ENCODE results near the gene ARHGDIB. TPM values are rescaled to one million over a fixed set of nuclear protein-coding genes. Genes with fewer than 3 reads are reported as not detected.

Gene ARHGDIB
- polyA plus RNA-seq, 4 donors: 44.5 to 64.5 (median 47.8) TPM

DNA sequence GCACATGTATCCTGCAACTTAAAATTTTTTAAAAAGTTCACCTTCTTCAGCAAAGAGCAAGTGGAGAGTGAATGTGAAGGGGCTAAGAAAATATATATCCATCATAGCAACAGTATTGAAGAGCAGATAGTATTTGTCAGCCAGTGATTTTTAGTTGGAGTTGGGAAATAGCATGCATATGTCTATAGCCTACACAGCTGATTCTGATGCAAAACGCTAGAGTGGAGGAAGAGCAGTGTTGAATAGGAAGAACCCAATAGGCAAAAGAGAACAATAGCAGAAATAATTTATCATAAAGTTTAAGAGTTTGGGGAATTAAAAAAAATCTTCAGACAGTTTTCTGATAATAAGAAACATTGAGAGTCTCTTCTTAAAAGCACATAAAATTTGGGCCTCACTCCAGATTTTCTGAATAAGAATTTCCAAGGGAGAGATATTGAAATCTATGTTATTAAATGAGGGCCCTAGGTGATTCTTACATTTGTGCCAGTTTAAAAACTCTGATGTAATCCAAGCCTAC lies 23.4 kb upstream of the ARHGDIB start:
- DNase-seq (ENCODE audit: low read depth in 4 of 4, low spot score in 2 of 4): no peak

DNA sequence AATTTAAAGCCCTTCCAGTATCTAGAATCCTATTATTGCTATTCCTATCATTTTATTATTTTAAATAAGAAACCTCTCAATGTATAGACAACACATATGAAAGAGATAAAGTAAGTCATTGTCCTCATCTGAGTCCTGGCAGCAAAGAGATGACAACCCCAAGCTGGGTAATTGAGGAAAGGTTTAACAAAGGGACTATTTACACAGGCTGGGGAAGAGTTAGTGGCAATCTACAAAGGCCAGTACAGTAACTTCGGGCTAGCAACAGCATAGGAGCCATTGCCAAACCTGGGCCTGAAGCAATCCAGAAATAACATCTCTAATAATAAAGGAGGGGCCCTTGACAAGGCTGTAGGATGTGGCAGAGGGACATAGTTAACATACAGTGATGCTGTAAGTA lies 22.6 kb upstream of the ARHGDIB start:
- no peak for DNase-seq (ENCODE audit: low read depth in 4 of 4, low spot score in 2 of 4)

DNA sequence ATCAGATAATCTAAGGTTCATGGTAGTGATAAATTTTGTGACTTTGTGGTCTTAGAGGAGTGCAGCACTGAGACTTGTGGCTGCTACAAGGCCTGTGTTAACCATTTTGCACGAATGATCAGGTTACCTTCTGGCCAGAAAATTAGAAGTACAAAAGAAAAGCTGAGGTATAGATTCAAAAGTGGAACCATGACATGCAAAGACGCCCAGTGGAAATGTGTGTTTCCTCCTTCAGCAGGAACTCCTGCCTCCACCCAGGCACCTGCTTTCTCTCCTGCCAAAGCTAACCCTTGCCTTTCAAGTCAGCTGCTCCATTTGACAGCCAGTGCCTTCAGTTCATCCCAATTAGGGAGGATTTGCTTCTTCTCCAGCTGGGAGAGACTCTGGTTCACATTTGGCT lies 21.6 kb upstream of the ARHGDIB start:
- no peak for DNase-seq (ENCODE audit: low read depth in 4 of 4, low spot score in 2 of 4)

DNA sequence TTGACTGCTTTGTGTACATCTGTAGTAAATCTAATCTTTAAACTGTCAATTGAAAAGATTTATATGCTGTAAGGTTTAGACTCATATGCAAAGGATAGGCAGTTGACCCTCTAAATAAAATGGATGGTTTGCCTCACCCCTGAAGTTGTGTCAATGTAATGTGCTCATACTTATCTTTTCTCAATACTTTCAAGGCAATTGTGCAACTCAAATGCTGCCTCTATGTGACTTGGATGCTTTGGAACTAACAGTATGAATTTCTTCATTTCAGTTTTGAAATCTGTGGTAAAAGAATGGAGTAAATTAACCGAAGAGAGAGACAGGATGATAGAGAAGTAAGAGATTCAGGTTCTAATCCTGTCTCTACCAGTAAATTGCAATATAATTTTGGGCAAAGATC lies 21.2 kb upstream of the ARHGDIB start:
- DNase-seq (ENCODE audit: low read depth in 4 of 4, low spot score in 2 of 4): no peak

DNA sequence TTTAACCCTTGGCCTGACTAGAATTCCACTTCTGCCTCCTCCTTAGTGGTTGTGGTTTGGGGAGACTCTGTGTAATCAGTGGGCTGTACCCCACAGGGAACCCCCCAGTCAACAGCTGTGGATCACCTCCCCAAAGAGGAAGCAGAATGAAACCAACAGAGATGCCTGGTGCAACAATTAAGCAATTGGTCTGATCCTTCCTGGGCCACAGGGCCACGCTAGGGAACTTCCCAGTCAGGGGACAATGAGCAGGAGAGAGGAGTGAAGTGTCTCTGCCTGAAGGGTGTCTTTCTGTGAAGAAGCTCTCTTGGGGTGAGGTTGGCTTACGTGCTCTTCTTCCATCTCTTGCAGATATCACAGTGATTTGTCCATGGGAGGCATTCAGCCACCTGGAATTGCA lies 19.6 kb upstream of the ARHGDIB start:
- DNase-seq (ENCODE audit: low read depth in 4 of 4, low spot score in 2 of 4): no peak

DNA sequence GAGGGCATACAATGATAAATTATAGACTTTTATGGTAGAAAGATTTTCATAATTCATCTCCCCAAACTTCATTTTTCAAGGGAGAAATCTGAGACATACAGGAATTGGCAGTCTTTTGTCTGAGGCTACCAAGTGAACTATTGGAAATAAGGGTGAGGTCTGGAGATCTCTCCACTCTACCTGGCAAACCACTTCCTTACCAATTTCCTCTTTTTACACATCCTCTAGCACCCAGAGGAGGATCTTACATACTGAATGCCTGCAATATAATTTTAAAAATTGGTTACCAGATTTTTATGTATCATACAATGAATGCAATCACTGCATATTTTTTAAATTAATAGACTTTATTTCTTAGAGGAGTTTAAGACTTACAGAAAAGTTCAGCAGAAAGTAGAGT lies 18.1 kb upstream of the ARHGDIB start:
- no peak for DNase-seq (ENCODE audit: low read depth in 4 of 4, low spot score in 2 of 4)

DNA sequence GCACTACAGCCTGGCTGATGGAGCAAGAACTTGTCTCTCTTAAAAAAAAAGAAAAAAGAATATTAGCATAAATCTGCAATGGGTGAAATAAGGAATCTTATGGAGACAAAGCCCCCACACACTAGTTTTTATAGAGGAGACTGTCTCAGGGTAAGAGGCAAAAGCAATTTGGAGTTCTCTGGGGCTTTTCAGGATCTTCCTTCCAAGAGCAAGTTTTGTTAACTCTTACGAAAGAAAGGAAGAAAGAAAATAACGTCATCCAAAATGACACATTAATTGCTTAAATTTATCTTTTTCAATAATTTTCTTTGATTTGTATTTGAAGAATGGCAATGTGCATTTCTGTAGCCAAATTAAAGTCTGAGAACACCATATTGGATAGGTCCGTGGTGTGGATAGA lies 15.3 kb upstream of the ARHGDIB start:
- DNase-seq (ENCODE audit: low read depth in 4 of 4, low spot score in 2 of 4): no peak

DNA sequence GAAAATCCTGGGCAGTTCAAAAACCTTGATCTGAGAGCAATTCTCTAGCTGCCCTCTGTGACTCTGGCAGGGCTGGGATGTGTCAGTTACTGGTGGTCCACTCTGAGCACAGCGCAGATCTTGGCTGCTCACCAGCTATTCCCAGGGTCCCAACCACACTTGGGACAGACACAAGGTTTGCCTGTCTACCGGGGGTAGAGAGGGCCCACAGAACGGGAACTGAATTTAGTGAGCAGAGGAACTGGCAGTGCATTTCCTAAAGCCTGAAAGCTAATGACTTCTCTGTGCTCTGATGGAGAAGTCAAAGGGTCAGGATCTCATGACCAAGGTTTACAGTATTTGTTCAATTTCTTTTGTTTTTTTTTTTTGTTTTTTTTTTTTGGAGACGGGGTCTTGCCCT lies 14.1 kb upstream of the ARHGDIB start:
- DNase-seq (ENCODE audit: low read depth in 4 of 4, low spot score in 2 of 4): no peak

DNA sequence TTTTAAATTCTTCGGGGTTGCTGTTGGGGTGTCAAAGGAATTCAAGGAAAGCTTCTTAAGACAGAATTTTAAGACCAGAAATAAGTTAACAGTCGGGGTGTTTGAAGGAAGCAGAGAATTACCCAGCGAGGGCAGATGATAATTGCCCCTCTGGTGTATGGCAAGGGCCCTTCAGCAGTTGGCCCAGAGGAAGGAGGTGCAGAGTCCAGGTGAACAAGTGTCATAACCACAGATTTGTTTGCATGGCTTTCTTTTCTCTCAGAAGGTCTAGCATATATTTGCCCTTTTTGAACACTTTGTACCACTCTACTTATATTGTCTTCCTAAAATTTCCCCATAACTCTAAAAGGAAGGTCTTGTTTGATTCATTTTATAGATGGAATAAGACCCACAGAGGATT lies 13.2 kb upstream of the ARHGDIB start:
- no peak for DNase-seq (ENCODE audit: low read depth in 4 of 4, low spot score in 2 of 4)

DNA sequence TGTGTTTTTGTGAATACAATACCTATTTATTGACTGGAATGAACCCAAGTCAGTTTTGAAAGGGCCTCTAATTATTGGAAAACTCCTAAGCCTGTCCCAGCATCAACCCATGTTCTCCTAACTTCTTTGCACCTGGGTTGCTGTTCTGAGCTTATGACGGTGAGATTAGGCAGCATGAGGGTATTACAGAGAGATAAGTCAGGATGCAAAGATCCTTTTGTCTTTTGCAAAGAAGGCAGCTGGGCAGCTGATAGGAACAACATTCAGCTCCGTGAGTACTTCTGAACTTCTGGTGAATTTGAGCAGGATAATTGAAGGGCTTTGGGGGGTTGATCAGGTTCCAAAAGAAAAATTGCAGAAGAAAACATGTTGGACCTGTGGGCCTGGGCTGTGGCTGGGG lies 11.4 kb upstream of the ARHGDIB start, which contains the start of gene PDE6H:
TSS of gene PDE6H (plus strand) at position 227 of the 400 bp plus-strand sequence. CDS start 4,971 bp downstream, outside the sequence.
- no peak for DNase-seq (ENCODE audit: low read depth in 4 of 4, low spot score in 2 of 4)

DNA sequence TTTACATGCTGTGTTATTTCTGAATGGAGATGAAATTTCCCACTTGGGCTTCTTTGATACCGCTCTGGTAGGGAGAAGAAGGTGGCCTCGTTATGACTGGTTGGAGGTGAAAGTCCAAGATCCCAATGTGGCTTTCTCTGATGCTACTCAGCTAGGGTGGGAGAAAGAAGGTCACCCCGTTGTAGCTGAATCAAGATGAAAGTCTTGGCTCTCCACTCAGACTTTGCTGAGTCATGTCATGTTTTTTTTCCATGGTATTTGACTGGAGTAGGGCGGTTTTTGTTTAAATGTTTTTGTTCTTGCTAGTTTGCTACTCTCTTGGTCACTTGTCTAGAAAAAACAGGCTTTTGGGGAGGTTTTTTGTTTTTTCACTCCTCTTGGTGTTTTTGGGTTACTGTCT lies 9.1 kb upstream of the ARHGDIB start:
- DNase-seq (ENCODE audit: low read depth in 4 of 4, low spot score in 2 of 4): no peak

DNA sequence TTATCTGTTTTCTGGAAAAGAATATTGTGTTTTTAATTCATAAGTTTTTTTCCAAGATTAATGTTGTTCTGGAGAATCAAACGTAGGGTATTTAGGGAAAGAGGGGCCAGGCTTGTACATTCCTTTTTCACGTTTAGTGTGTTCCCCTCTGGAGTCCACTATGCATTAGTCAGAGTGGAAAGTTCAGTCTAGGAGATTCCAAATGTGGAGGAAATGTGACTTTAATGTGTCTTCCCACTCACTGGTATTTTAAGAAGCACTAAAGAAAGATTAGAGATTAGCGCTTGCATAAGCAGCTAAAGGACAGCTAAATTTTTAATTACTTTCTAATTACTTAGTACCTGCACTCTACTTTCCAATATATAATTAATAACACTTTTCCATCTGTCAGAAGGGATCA lies 7.1 kb upstream of the ARHGDIB start:
- no peak for DNase-seq (ENCODE audit: low read depth in 4 of 4, low spot score in 2 of 4)

DNA sequence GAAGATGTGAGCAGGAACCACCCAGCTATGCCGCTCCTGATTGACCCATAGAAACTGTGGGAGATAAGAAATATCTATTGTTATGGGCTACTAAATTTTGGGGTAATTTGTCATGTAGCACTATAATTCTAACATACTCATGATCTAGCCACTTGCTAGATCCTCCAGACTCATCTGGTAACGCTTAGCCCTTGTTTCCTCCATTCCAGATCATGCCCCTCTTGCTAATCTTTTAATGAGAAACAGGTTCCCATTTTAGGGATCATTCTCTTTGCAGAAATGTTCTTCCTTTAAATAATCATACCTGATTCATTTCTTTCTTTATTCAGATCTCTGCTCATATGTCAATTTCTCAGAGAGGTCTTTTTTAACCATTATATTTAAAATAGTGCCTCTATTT lies 3.8 kb upstream of the ARHGDIB start:
- no peak for DNase-seq (ENCODE audit: low read depth in 4 of 4, low spot score in 2 of 4)

DNA sequence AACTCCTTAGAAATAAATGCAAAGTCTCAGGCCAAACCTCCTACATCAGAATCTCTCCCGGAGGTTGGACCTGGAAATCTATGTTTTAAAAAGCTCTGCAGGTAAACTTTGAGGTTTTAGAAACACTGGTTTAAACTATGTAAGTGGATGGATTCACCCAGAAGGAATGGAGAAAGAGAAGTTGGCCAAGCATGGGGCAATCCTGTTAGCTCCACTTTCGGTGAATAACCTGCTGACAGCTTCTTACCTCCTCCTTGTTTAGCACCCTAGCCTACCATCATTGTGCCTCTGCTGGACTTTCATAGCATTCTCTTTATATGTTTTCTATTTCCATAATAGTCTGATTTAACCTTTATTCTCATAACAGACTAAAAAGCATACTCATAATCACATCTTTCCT lies 3.0 kb upstream of the ARHGDIB start:
- DNase-seq (ENCODE audit: low read depth in 4 of 4, low spot score in 2 of 4): no peak

DNA sequence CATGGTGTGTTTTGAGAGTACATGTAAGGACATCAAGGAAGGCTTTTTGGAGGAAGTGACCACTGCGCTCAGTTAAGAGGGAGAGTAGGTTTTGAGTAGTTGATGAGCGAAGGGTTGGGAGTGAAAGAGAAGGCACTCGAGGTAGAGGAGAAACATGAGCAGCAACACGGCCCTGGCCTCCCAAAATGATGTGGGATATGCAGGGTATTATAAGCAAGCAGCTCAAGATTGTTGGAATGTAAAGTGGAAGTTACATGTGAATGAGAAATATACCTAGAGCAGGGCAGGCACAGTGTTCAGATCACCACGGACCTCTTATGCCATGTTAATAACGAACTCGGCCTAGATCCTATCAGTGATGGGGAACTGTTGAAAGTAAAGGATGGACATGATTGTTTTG lies 2.1 kb upstream of the ARHGDIB start:
- DNase-seq (ENCODE audit: low read depth in 4 of 4, low spot score in 2 of 4): no peak

DNA sequence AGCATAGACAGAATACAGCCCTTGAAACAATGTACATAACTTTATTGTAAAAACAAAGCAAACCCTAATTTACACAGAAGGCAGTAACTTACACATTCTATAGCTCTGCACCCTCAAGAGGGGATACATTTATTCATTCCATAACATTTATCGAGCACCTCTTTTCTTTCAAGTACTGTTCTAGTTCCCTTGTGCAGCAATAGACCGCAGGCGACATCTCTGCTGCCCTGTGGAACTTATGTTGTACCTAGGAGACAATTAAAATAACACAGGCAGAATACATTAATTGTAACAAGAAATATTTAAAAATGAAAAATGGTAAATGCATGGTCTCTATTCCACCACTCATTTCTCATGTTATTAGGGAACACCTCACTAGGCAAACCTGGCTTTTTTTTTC lies 1.4 kb upstream of the ARHGDIB start:
- no peak for DNase-seq (ENCODE audit: low read depth in 4 of 4, low spot score in 2 of 4)

DNA sequence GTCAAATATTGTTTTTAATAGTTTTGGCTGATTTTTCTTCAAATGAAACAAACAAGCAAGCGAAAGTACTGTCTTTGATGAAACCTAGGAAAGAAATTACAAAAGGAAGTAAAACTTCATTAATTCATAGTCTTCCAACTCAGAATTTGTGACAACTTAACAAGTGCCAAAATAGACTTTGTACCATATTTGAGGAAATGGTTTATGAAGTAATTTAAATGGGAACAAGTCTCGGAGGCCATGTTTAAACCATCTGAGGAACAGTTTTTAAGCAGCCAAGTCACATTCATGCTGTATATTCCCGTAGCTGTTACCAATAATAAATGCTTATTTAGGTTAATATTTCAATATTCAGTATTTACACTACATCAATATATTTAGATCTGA lies 745 bp upstream of the ARHGDIB start:
- DNase-seq (ENCODE audit: low read depth in 4 of 4, low spot score in 2 of 4): no peak

DNA sequence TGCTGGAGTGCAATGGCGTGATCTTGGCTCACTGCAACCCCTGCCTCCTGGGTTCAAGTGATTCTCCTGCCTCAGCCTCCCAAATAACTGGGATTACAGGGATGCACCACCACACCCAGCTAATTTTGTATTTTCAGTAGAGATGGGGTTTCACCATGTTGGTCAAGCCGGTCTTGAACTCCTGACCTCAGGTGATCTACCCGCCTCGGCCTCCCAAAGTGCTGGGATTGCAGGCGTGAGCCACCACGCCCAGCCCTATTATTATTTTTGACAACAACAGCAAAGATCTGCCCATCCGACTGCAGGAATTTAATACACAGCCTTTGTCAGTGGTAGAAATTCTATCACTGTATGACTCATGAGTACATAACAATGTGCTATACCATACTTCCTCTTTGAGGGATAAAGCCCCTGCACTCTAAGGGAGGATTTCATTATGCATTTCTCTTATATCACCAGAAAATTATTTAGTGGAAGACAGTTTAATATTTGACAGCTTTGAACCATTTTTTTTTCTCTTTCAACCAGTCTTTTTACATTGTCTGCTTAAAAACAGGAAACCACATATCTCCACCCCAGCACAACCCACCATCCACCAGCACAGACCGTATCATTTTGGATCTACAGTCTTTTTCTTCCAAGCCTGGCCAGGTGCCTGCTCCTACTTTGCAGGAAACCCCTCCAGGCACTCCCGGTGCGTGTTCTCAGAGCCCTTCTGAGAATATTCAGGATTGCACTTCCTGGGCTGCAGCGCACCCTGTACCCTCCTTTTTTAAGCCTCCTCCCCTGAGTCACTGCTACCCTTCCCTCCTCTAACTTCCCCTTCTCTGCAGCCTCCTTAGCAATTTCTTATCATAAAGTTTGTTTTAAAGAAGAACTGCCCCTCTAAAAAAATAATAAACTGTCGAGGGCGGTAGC lies 594 bp downstream of the ARHGDIB start:
- no peak for DNase-seq (ENCODE audit: low read depth in 4 of 4, low spot score in 2 of 4)

DNA sequence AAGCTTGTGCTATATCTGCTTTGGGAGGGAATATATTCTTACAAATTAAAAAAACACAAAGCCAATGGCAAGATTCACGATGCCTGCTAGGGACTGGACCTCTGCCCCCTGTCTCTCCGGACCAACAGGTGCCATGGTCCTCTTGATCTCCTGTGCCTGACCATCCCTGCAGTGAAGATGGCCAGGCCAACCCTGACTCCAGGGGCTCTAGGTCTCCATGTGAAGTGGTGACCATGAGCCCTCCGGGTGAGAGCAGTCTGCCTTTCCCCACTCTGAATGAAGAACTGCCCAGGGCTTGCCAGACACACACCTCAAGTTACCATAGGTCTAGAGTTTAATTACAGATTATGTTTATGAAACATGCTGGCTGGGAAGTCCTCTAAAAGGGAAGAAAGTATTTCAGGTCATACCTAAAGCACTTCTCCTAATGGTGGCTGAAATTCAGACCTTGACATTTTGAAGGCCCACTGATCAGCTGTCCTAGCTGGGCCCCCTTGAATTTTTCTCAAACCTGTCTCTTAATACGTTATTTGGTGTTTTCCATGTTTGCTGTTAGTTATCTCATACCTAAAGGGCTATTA lies 1.4 kb downstream of the ARHGDIB start:
- DNase-seq (ENCODE audit: low read depth in 4 of 4, low spot score in 2 of 4): no peak

DNA sequence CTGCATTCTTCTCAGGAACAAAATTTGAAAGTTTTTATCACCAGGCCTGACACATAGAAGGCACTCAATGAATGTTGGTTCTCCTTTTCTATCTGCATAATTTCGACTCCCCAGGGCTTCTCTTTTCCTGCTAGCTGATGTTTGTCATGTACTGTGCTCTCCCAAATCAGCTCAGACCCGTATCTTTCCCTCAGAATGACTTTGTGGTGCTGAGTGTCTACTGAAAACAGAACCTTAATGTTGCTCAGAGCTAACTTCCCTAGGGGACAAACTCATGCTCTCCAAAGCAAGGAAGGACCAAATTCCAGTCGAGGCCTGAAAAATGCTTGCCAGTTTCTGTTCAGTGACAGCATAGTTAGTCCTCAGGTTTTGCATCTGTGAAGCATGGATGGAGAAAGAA lies 1.9 kb downstream of the ARHGDIB start:
- no peak for DNase-seq (ENCODE audit: low read depth in 4 of 4, low spot score in 2 of 4)

DNA sequence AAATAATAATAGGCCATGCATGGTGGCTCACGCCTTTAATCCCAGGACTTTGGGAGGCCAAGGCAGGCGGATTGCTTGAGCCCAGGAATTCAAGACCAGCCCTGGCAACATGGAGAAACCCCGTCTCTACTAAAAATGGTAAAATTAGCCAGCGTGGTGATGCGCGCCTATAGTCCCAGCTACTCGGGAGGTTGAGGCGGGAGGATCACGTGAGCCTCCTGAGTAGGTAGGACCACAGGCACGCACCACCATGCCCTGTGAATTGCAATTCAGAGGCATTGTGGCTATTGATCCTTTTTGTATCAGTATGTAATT lies 2.3 kb downstream of the ARHGDIB start:
- DNase-seq (ENCODE audit: low read depth in 4 of 4, low spot score in 2 of 4): no peak

Measured in left renal cortex interstitium (tissue), 4 donors.